Heart right ventricle (tissue), 16 donors: Measurements from ENCODE around the gene CREG2. TPM values are rescaled to one million over a fixed set of nuclear protein-coding genes. Genes with fewer than 3 reads are reported as not detected.
"Not testable (repeated sequence)": the region's sequence is repeated elsewhere in the genome, so short reads cannot be mapped to it uniquely, and the experiment has no call there.

Experiments used
- ATAC-seq, 8 donors: fragments of 200-7000 bp; cut with Tn5 transposase; one replicate each; pipeline ENCODE4 v1.9.1; 2020; ENCODE audit warnings: mild to moderate bottlenecking in 8 of 8, moderate library complexity in 8 of 8, moderate number of reproducible peaks in 1 of 8
- DNase-seq, 2 donors: peaks; one replicate each; pipeline ENCODE4 v3.0.0-alpha.2; 2020
- H3K27ac ChIP-seq, 10 donors: fragments of 200-600 bp; sonication (generic) in 2 of 10; one replicate each; pipeline versions ENCODE4 v1.5.0 to v1.8.0; 2020 to 2022; ENCODE audit warnings: mild to moderate bottlenecking in 3 of 10
- H3K27me3 ChIP-seq, 7 donors: fragments of 200-600 bp; one replicate each; pipeline ENCODE4 v1.8.0; 2021 to 2022; ENCODE audit warnings: mild to moderate bottlenecking in 2 of 7
- H3K36me3 ChIP-seq, 9 donors: fragments of 200-600 bp; sonication (generic) in 1 of 9; one replicate each; pipeline versions ENCODE4 v1.5.0 to v1.8.0; 2020 to 2022; ENCODE audit warnings: mild to moderate bottlenecking in 2 of 9
- H3K4me1 ChIP-seq, 9 donors: fragments of 200-600 bp; sonication (generic) in 1 of 9; one replicate each; pipeline versions ENCODE4 v1.5.0 to v1.8.0; 2020 to 2022; ENCODE audit warnings: mild to moderate bottlenecking in 4 of 9
- H3K4me3 ChIP-seq, 10 donors: fragments of 200-600 bp; sonication (generic) in 2 of 10; one replicate each; pipeline versions ENCODE4 v1.5.0 to v1.8.0; 2020 to 2022; ENCODE audit warnings: mild to moderate bottlenecking in 7 of 10, moderate library complexity in 2 of 10
- H3K9me3 ChIP-seq, 11 donors: fragments of 200-600 bp in 10 of 11; sonication (generic) in 2 of 11; one replicate each; pipeline versions ENCODE4 v1.5.0 to v1.8.0; 2013 to 2022; ENCODE audit warnings: mild to moderate bottlenecking in 2 of 11, control low read depth in 1 of 11, moderate library complexity in 1 of 11
- CTCF ChIP-seq, 9 donors: fragments of 200-600 bp; sonication (generic) in 2 of 9; IDR thresholded peaks; one replicate each; pipeline versions ENCODE4 v1.5.0 to v1.8.0; 2021 to 2022; ENCODE audit warnings: antibody characterized with exemption in 9 of 9, mild to moderate bottlenecking in 5 of 9, moderate library complexity in 1 of 9
- WGBS, 2 donors: extraction: QIAGEN DNeasy Blood & Tissue Kit; methylation state at CpG; one replicate each; pipeline ENCODE4 v1.1.7; 2013; ENCODE audit warnings: inconsistent platforms in 1 of 2; 5-methylcytosine and 5-hydroxymethylcytosine counted together
- intact Hi-C, 10 donors: fragments of 100-400 bp; cut with DNase I; formaldehyde crosslinking; loops; one replicate each; pipeline versions ENCODE4 v1.11.1 to v1.14.2; 2022
- polyA plus RNA-seq, 2 donors: library from polyadenylated mRNA; stranded (reverse); fragments of 200-250 nt; gene quantifications; one replicate each; pipeline ENCODE4 v1.2.3, GENCODE V29; 2013
- total RNA-seq, 10 donors: library from RNA; stranded (reverse); fragmentation: NEBNext Ultra II Directional in 3 of 10; extraction: Animal tissue kit (Norgen Biotek cat#: 25700) in 3 of 10; gene quantifications; one replicate each; pipeline versions ENCODE4 v1.2.1 to v1.2.4, GENCODE V29; 2021 to 2023
- donor health status: Arrhythmogenic right ventricular cardiomyopathy.
- donor health status: ischemic (EF 13 %, LVEDD 7.1; RV severe dilation, severe dysfunction).
- donor health status: healthy with polysubstance abuse.
- donor health status: DM: no; HTN: yes; CAD: no.
- donor health status: DM: no; HTN: no; CAD: no.
- donor health status: ischemic (EF 25% LVEDD 6.9; RV normal size, moderate dysfunction).
- donor health status: ischemic (EF 25% LVEDD 5.7; RV mildly dilated, moderate dysfunction).
- donor health status: healthy.
- donor health status: DM: yes; HTN: yes; CAD: no.
- donor health status: Ischemic cardiomyopathy.
- donor health status: ischemic (EF 35%, LVEDD 5.7; RV mildly dilated, moderate dysfunction).
- donor health status: nonischemic (EF 11% LVEDD 7.7; RV severe dilation, severe dysfunction).
- donor health status: DM: yes; HTN: yes; CAD: no.
- donor health status: PGD.
- donor health status: ischemic (EF 29% LVEDD 5.4; RV normal size, mild dysfunction).
- donor health status: nonischemic (EF 23%, LVEDD 6.1; RV moderate dilation, normal function).

Gene CREG2
- total and polyA plus RNA-seq, 12 donors = 0.24 to 1.4 (median 0.70) TPM; not detected in 5

GRCh38 chr2:101356055-101356454 is 31.2 kb downstream of the CREG2 start:
- H3K4me1 ChIP-seq = peaks cover 0 to 2% (median 0%) of the 10 kb centered on the region in 9 donors
- no peak for TF ChIP-seq CTCF (IDR thresholded peaks at IDR 0.05)
- H3K4me3 ChIP-seq = no peak overlapping the region
- no peaks in the 10 kb centered on the region for H3K36me3 ChIP-seq
- no peaks in the 10 kb centered on the region for H3K9me3 ChIP-seq
- DNase-seq (no peak), ATAC-seq (no peak)
- no peaks in the 10 kb centered on the region for H3K27me3 ChIP-seq
- intact Hi-C loops = no loop called here
- 82 to 84% methylated on average over 6 of the region's 6 CpGs for WGBS, 2 donors
- no peak overlapping the region for H3K27ac ChIP-seq

- Histone ChIP-seq H3K4me3 (no peak overlapping the region), H3K4me1 (no peaks in the 10 kb centered on the region), H3K36me3 (no peaks in the 10 kb centered on the region), H3K9me3 (no peaks in the 10 kb centered on the region), H3K27me3 (no peaks in the 10 kb centered on the region), H3K27ac (no peak overlapping the region)
- WGBS, 2 donors = 84 to 88% methylated on average over 10 of the region's 10 CpGs
- TF ChIP-seq CTCF (IDR thresholded peaks at IDR 0.05) = no peak
- no peak for DNase-seq
- intact Hi-C loops = no loop called here
- ATAC-seq = no peak
These were observed 31.8 kb downstream of the CREG2 start for GRCh38 chr2:101355401-101356054.

- WGBS, 2 donors = 83 to 84% methylated on average over 21 of the region's 21 CpGs
- no peaks in the 10 kb centered on the region for H3K9me3 ChIP-seq
- H3K4me3 ChIP-seq = no peak overlapping the region
- intact Hi-C loops = no loop called here
- ATAC-seq = peak in 1 of 8 donors; percentile 80
- no peak overlapping the region for H3K27ac ChIP-seq
- H3K4me1 ChIP-seq = no peaks in the 10 kb centered on the region
- no peak for TF ChIP-seq CTCF (IDR thresholded peaks at IDR 0.05)
- H3K27me3 ChIP-seq = no peaks in the 10 kb centered on the region
- no peak for DNase-seq
- no peaks in the 10 kb centered on the region for H3K36me3 ChIP-seq
These were observed 32.6 kb downstream of the CREG2 start for GRCh38 chr2:101354420-101355311.

GRCh38 chr2:101352631-101353030 is 34.7 kb downstream of the CREG2 start:
- H3K27me3 ChIP-seq = not testable (repeated sequence)

More at GRCh38 chr2:101352631-101353030, 34.7 kb downstream of the CREG2 start:
- H3K9me3 ChIP-seq, ATAC-seq, H3K36me3 ChIP-seq, DNase-seq, H3K4me3 ChIP-seq, intact Hi-C loops, H3K27ac ChIP-seq, H3K4me1 ChIP-seq: not testable (repeated sequence)
- 90 to 91% methylated on average over 4 of the region's 4 CpGs for WGBS, 2 donors
